DND-41 (cell line): ENCODE results near the gene DDX50.
"Not testable (repeated sequence)": the region's sequence is repeated elsewhere in the genome, so short reads cannot be mapped to it uniquely, and the experiment has no call there.

Experiments
- ATAC-seq: fragments of 200-7000 bp; cut with Tn5 transposase; 3 replicates; pipeline ENCODE4 v1.9.1; 2021; ENCODE audit warnings: low read depth; ENCODE audit not compliant: insufficient read depth
- DNase-seq: peaks from one replicate; pipeline ENCODE4 v3.0.0-alpha.2; 2020
- H2AFZ ChIP-seq: 2 replicates; pipeline ENCODE4 v1.6.0; 2012; ENCODE audit warnings: low read depth, low read length
- H3K27ac ChIP-seq: 2 replicates; pipeline ENCODE4 v1.5.1; 2012; ENCODE audit warnings: low read length, inconsistent platforms
- H3K27me3 ChIP-seq: fragments of 200-600 bp; sonication (generic); 2 replicates; pipeline ENCODE4 v1.6.0; 2012; ENCODE audit warnings: low read length, mild to moderate bottlenecking, inconsistent platforms; ENCODE audit not compliant: insufficient read depth, poor library complexity
- H3K36me3 ChIP-seq: 2 replicates; pipeline ENCODE4 v1.5.1; 2012; ENCODE audit warnings: low read length, inconsistent platforms; ENCODE audit not compliant: insufficient read depth
- H3K4me1 ChIP-seq: 2 replicates; pipeline ENCODE4 v1.5.1; 2012; ENCODE audit warnings: mild to moderate bottlenecking, low read length; ENCODE audit not compliant: insufficient read depth
- H3K4me2 ChIP-seq: 2 replicates; pipeline ENCODE4 v1.6.0; 2012; ENCODE audit warnings: mild to moderate bottlenecking, moderate library complexity, low read length, inconsistent platforms; ENCODE audit not compliant: insufficient read depth
- H3K4me3 ChIP-seq, 2 experiments: fragments of 200-600 bp in 1 of 2; shearing (Covaris generic) in 1 of 2; 2 replicates each; pipeline ENCODE4 v1.5.1; 2012 to 2016; ENCODE audit warnings: inconsistent platforms in 2 of 2, low read length in 2 of 2, mild to moderate bottlenecking in 2 of 2, low read depth in 1 of 2, moderate library complexity in 1 of 2
- H3K79me2 ChIP-seq: 2 replicates; pipeline ENCODE4 v1.6.0; 2012; ENCODE audit warnings: low read length, inconsistent platforms; ENCODE audit not compliant: insufficient read depth
- H3K9ac ChIP-seq: 2 replicates; pipeline ENCODE4 v1.6.0; 2012; ENCODE audit warnings: low read depth, mild to moderate bottlenecking, inconsistent platforms, low read length, moderate library complexity
- H3K9me3 ChIP-seq: 2 replicates; pipeline ENCODE4 v1.5.1; 2012; ENCODE audit warnings: low read length, moderate library complexity, mild to moderate bottlenecking, inconsistent platforms; ENCODE audit not compliant: insufficient read depth, severe bottlenecking
- H4K20me1 ChIP-seq: 2 replicates; pipeline ENCODE4 v1.6.0; 2012; ENCODE audit warnings: low read length; ENCODE audit not compliant: insufficient read depth
- CTCF ChIP-seq: IDR thresholded peaks from 2 replicates; pipeline ENCODE4 v1.5.1; 2012; ENCODE audit warnings: borderline replicate concordance, low read length, moderate library complexity, mild to moderate bottlenecking; ENCODE audit not compliant: poor library complexity, severe bottlenecking; ENCODE audit errors: extremely low read depth
- EZH2 ChIP-seq: IDR thresholded peaks from 3 replicates; pipeline ENCODE4 v1.6.1; 2012; ENCODE audit warnings: borderline replicate concordance, low read depth, mild to moderate bottlenecking, moderate library complexity, low read length, inconsistent platforms; ENCODE audit not compliant: severe bottlenecking

Gene DDX50

GRCh38 chr10:68925489-68925888 lies 24.4 kb downstream of the DDX50 start:
- Histone ChIP-seq H4K20me1 (peaks cover 6% of the 10 kb centered on the region; the same call in 1 of the 2 replicates), H3K27me3 (no peaks in the 10 kb centered on the region), H3K36me3 (peaks cover 84% of the 10 kb centered on the region), H3K9ac (no peak overlapping the region), H3K4me1 (no peaks in the 10 kb centered on the region), H3K4me2 (no peak overlapping the region), H3K27ac (no peak overlapping the region), H3K9me3 (no peaks in the 10 kb centered on the region), H2AFZ (no peak overlapping the region), H3K4me3 (no peak overlapping the region), H3K79me2 (peaks cover 70% of the 10 kb centered on the region)
- ATAC-seq (no peak), DNase-seq (no peak)
- TF ChIP-seq CTCF (no peak), EZH2 (no peak)

GRCh38 chr10:68929157-68929556 lies 28.0 kb downstream of the DDX50 start:
- not testable (repeated sequence) for DNase-seq, H3K9ac ChIP-seq, H3K4me2 ChIP-seq, H2AFZ ChIP-seq, H3K27ac ChIP-seq, H3K4me1 ChIP-seq, H4K20me1 ChIP-seq, H3K27me3 ChIP-seq, H3K9me3 ChIP-seq, ATAC-seq, H3K4me3 ChIP-seq
- Histone ChIP-seq H3K36me3 (peaks cover 81% of the 10 kb centered on the region), H3K79me2 (peaks cover 49% of the 10 kb centered on the region)

GRCh38 chr10:68929888-68930287 lies 28.8 kb downstream of the DDX50 start:
- not testable (repeated sequence) for H2AFZ ChIP-seq, H3K4me1 ChIP-seq, H3K9me3 ChIP-seq, H3K27ac ChIP-seq, H4K20me1 ChIP-seq, ATAC-seq, H3K27me3 ChIP-seq, H3K4me2 ChIP-seq, H3K4me3 ChIP-seq, DNase-seq, H3K9ac ChIP-seq
- H3K79me2 ChIP-seq = peaks cover 44% of the 10 kb centered on the region
- peaks cover 81% of the 10 kb centered on the region for H3K36me3 ChIP-seq

GRCh38 chr10:68932860-68933259 lies 31.7 kb downstream of the DDX50 start:
- not testable (repeated sequence) for H3K4me2 ChIP-seq, H3K9ac ChIP-seq, H4K20me1 ChIP-seq, DNase-seq, H2AFZ ChIP-seq, ATAC-seq, H3K27me3 ChIP-seq, H3K27ac ChIP-seq, H3K9me3 ChIP-seq, H3K4me1 ChIP-seq, H3K4me3 ChIP-seq
- Histone ChIP-seq H3K79me2 (peaks cover 20% of the 10 kb centered on the region), H3K36me3 (peaks cover 84% of the 10 kb centered on the region)

- no peak for TF ChIP-seq CTCF
- no peak for TF ChIP-seq EZH2
- Histone ChIP-seq H3K79me2 (peaks cover 15% of the 10 kb centered on the region), H3K27me3 (no peaks in the 10 kb centered on the region), H3K9me3 (no peaks in the 10 kb centered on the region), H3K27ac (no peak overlapping the region), H3K4me3 (no peak overlapping the region), H3K9ac (no peak overlapping the region), H3K4me1 (no peaks in the 10 kb centered on the region), H4K20me1 (peaks cover 6% of the 10 kb centered on the region; the same call in 1 of the 2 replicates), H3K4me2 (no peak overlapping the region), H2AFZ (no peak overlapping the region), H3K36me3 (peaks cover 88% of the 10 kb centered on the region)
- DNase-seq (no peak), ATAC-seq (no peak)
These were observed 33.9 kb downstream of the DDX50 start for GRCh38 chr10:68934994-68935393.
